GM18907 (cell line): ENCODE data around the gene CSNK2A1.
"Not testable (repeated sequence)": the region's sequence is repeated elsewhere in the genome, so short reads cannot be mapped to it uniquely, and the experiment has no call there.

ENCODE experiments used
- ATAC-seq: cut with Tn5 transposase; IDR thresholded peaks from one replicate; pipeline ENCODE4 v1.9.1; 2021; ENCODE audit warnings: mild to moderate bottlenecking, moderate library complexity; ENCODE audit not compliant: unreplicated experiment

Gene CSNK2A1

DNA sequence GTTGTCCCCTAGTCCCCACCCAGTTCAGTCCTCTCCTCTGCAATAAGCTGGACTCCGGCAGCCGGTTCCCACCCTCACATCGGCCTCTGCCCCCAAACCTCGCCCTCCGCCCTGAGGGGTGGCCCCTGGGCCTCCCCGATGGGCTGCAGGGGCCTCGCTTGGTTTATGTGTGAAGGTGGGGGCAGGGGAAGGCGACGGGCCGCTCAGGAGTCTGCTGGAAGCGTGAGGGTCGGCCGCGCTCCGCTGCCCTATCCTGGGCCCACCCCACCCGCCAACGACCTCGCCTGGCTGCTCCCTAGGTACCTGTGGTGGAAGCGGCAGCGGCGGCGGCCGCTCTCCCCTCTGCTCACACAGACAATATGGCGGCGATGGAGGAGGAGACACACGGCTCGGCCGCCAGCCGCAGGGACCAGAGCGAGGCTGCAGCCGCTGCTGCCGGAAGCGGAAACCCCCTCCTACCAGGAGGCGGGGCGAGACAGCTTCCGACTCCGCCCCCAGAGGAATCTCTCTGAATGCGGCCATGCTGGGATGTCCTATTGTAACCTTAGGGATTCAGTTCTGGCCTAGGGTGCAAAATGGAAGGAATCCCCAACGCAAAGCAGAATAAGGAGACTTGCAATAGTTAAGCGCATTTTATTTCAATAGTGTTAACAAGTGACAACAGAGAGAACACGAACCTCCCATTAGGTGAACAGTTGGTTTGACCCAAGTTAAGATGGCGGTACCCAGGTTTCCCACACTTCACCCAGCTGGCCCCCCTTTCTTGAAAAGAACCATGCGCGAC, at the start of gene CSNK2A1:
Gene CSNK2A1 (minus strand): TSS at position 422 of the 784 bp plus-strand sequence. CDS start 35,239 bp downstream, outside the sequence.
- ATAC-seq: peak; percentile 94

DNA sequence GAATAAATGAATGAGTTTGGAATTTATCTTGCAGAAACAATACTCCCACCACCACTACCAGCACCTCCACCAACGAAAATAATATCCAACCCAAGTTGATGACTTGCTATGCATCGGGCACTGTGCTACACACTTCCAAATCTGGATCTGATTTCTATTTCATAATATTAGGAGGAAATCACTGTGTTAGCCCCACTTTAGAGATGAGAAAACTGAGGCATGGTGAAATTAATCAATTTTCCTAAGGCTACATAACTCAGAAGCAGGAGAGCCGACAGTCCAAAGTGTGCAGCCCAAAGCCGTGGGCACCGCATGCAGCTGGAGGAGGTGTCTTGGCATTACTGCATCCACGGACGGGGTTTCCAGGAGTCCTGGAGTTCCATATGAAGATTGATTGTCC, 48.9 kb upstream of the CSNK2A1 start:
- ATAC-seq: no peak

DNA sequence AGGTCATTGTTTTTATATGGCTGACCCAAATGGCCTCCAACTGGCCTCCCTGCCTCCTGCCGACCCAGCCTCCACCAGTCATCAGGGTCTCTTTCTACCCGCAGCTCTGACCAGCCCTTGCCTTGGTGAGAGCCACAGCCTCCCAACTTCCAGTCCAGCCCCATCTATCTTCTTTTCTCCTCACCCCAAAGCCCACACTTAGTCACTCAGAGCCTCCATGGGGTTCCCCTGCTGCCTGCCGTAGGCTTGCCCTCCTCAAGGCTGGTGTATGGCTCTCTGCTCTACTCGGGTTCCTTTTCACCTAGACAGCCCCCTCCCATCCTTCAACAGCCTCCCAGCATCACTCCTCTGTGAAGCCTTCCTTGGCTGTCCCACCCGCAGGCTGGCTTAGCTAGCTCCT, 48.4 kb upstream of the CSNK2A1 start:
- ATAC-seq: no peak

DNA sequence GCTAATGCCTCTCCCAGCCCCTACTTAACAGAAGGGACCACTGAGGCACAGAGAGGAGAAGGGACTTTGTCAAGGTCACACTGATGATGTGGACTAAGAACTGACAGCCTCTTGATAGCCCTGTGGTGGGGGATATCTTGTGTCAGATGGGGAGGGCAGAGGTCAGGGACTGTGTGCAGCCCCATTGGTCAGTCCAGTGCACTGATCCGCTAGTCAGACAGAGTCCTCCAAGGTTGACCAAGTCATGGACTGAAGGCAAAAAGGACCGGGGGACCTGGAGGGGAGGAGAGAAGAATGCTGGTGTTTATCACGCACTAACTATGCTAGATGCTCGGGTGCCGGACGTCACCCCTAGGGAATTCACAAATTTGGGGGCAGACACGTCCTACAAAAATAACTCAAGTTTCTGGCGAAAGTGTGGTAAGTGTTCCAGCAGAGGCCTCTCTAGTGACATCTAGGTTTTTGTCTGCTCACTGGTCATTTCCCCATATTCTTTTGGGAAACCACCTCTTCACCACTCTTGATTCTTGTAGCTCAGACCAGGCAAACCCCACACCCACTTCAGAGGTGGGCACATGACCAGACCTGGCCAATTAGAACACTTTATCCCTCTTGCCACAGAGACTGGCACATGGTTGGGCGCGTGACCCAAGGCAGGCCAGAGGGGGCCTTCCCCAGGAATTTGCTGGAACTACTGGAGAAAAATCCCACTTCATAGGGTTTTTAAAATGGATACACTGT, 45.5 kb upstream of the CSNK2A1 start:
- ATAC-seq: no peak

DNA sequence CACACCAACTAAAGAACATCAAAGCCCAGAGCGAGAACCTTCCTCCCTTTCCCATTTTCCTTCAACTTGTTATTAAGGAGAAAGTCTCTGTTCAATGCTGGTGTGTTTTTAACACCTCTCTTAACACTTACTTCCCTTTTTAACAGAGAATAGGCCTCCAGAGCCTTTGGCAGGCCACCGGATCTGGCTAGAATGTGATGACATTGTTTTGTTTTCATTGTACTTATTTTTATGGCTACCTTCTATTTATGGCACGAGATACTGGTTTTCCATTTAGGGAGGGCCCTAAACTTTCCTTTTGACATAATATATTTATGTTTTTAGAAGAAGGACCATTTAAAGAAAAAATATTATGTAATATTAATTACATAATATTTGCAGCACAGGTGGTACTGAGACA, 44.9 kb upstream of the CSNK2A1 start:
- ATAC-seq: no peak

DNA sequence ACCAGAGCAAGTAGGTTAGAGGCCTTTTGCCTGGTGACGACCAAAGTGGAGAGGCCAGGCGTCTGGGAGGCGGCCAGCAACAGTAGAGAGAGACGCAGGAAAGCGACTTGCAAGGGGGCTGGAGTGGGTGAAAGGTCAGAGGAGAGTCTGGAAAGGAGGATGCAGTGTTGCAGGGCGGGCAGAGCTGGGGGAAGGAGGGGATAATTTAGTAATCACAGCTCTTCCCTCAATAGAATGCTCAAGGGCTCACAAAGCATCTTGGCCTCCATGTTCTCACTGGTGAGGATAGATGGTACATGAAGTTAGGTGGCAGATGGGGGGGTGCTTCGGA, 41.3 kb upstream of the CSNK2A1 start:
- ATAC-seq: no peak

DNA sequence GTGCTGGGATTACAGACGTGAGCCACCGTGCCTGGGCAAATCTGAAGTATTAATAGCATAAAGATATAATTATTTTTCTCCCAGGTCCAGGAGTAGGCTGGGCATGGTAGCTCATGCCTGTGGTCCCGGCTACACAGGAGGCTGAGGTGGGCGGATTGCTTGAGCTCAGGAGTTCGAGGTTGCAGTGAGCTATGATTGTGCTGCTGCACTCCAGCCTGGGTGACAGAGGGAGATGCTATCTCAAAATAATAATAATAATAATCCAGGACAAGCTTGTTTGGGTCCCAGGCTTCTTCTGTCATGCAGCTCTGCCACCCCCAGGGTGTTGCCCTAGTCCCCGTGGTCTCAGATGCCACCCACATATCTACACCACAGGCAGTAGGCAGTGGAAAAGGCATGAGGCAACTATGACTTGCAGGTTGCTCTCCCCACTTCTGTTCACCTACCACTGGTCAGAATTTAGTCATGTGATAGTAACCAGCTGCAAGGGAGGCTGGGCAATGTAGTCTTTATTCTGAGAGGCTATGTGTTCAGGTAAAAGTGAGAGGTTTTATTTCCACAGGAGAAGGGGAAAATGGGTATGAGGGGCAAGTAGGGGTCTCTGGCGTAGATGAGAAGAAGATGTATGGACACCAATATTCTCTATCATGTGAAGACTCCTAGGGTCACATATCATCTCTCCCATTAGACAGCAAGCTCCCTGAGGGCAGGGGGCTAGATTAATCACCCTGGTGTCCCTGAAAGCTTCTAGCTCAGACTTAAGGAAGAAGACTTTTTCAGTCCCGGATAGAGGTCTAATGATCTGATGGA, 40.8 kb upstream of the CSNK2A1 start:
- no peak for ATAC-seq

DNA sequence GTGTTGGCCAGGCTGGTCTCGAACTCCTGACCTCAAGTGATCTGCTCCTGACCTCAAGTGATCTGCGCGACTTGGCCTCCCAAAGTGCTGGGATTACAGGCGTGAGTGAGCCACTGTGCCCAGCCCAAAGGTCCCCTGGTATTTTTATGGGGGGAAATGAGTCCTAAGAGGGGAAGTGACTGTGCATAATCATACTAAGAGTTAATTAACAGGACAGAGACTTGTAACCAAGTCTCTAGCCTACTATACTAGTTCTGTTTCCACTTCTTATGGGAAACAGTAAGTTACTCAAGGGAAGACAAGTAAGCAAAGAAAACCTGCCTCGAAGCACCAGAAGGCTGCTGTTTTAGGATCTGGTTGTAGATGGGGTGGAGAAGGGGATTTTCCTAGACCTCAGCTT, 38.6 kb upstream of the CSNK2A1 start:
- no peak for ATAC-seq

DNA sequence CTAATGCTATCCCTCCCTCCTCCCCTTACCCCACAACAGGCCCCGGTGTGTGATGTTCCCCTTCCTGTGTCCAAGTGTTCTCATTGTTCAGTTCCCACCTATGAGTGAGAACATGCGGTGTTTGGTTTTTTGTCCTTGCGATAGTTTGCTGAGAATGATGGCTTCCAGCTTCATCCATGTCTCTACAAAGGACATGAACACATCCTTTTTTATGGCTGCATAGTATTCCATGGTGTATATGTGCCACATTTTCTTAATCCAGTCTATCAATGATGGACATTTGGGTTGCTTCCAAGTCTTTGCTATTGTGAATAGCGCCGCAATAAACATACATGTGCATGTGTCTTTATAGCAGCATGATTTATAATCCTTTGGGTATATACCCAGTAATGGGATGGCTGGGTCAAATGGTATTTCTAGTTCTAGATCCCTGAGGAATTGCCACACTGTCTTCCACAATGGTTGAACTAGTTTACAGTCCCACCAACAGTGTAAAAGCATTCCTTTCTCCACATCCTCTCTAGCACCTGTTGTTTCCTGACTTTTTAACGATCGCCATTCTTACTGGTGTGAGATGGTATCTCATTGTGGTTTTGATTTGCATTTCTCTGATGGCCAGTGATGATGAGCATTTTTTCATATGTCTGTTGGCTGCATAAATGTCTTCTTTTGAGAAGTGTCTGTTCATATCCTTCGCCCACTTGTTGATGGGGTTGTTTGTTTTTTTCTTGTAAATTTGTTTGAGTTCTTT, 35.5 kb upstream of the CSNK2A1 start:
- not testable (repeated sequence) for ATAC-seq

DNA sequence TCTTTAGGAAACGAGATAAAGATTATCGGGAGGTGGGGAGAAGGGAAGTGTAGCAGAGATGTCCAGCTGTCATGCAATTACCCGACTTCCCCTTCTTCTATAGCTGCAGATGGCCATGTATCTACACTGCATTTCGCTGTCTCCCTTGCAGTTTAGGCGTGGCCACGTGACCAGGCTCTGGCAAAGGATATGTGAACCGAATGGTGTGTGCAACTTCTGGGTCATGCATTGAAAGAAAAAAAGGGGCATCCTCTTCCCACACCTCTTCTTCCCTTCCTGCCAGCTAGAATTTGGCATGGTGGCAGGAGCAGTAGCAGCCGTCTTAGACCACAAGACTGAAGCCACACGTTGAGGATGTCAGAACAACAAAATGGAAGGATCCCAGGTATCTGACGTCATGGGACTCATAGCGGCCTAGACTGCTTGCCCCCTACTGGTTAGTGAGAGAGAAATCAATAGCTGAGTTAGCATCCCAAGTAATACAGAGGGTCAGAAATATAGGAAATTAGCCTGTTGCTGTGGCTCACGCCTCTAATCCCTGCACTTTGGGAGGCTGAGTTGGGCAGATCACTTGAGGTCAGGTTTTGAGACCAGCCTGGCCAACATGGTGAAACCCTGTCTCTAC, 33.7 kb upstream of the CSNK2A1 start:
- no peak for ATAC-seq

DNA sequence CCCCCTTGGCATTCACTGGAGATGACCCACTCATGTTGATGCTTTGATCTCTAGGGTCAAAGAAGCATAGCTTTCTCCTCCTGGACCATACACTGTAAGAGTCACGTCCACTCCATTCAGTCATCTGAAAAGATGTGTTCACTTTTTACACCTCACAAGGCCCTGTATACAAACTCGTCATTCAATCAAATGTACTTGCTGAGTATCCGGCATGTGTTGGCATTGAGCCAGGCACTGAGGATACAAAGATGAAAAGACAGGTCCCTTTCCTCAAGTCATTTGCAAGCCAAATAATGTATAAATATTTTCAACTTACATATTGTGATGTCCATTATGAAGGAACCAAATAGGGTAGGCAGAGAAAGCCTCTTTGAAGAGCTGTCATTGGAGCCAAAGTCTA, 32.6 kb upstream of the CSNK2A1 start:
- ATAC-seq: no peak

DNA sequence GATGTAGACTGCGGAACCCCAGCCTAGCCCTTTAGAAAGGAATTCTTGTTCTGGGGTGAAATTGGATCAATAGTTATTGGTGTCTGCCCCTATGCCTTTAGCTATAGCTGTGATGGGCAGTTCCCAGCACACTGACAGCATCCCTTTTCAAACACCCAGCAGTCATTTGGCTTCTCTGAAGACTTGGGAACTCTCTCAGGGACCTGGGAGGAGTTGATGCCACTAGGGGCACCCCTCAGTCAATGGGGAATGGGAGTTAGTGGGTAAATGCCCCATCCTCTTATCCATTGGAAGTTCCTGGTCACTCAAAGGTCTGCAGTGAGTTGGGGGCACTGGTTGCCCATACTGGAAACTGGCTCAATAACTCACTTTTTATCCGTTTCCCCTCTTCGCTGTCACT, 31.6 kb upstream of the CSNK2A1 start:
- ATAC-seq: no peak

DNA sequence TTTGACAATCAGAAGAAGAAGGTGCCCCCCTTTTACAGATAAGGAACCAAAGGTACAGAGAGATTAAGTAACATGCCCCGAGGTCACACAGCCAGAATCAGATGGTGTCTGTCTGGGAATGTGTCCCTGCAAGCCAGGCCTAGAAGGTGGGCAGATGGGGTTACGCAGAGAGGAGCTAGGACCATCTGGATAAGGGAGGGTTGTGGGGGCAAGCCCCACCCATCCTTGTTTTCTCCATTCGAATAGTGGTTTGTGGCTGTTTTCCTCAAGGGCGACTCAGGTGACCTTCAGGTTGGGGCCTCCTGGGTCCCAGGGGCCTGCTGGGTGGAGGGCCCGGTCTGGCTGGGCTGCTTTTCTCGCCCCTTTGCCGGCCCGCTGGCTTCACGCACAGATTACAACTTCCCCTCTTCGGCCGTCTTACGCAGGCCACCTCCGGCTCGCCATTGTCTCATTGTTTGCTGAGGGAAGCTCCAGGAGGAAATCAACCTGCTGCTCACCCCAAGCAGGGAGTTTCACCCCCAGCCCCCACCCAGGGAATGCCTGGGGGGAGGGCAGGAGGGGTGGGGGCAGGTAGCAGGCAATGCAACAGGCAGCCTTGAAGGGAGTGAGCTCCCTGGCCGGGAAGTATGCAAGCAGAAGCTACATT, 30.8 kb upstream of the CSNK2A1 start:
- ATAC-seq: no peak

DNA sequence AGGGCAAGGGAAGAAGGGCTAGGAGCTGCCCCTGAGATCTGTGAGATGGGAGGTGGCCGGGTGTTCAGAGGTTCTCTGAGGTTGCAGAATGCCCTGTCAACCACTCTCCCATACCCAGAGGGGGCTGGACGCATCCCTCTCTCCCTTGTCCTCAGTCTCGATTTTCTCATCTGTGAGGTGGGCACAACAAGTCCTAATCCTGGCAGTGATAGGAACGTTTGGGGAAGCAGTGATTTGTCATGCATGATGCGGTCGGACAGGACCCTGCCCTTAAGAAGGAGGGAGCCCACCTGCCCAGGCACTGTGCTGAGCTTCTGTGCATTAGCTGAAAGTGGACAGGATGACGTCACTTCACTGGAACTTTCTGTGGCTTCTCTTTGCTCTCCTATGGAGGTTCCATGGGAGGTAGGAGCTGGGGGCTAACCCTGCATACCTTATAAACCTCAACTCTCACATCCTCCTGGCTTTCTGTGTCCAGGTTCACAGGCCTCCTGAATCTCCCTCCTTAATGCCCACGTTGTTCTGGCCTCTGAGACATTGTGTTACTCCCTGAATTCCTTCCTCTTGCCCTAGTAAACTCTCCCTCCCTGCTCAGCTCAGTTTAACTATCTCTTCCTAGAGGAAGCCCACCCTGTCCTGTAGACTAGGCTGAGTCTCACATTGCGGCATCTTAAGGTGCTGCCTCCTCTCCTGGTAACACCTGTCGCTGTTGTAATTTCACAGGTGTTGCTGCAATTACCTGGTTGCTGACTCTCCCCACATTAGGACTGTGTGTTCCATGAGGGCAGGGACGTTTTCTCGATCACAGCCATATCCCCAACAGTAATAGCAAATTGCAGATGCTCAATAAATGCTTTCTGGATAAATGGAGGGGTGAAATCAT, 30.1 kb upstream of the CSNK2A1 start:
- ATAC-seq: no peak

DNA sequence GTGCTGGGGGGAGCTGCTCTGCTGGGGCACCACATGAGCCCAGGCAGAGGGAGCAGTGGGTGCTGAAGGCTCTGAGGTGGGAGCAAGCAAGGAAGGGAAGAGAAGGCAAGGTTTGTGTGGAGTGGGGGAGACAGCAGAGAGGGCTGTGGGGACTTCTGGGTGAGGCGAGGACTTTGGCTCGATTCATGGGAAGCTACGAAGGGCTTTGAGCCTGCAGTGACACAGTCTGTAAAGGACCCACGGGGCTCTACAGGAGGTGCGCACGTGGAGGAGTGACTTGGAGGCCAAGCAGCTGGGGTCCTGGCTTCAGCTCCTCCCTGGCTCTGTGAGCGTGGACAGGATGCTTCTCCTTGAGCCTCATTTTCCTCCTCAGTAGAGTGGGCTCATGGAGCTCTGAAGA, 29.1 kb upstream of the CSNK2A1 start:
- no peak for ATAC-seq

DNA sequence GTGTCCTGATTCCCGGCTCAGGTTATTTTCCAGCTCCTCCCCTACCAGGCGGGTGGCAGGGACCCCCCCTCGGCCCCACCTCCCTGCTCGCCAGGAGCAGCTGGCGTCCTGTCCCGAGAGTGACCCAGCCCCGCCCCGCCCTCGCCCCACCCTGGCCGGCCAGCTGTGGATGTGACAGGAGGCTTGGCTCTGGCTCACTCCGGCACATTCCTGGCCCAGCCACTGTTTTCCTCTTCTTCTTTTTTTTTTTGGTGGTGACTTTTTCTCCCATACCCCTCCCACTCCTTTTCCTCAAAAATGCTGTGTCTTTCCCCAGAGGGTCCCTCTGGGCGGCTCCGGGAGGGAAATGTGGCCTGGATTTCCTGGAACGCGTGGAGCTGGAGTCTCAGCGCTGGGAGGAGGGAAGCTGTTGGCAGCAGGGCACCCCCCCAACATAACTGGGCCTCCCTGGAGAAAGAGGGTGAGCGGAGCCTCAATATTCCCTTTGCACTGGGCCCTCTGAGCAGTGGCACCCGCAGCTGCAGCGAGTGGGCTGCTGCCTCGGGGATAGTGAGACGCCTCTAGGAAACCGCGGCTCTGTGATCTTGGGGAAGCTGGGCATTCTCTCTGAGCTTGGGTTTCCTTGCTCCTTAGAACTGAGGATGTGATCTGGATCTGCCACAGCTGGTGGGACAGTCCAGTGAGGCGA, 28.3 kb upstream of the CSNK2A1 start:
- no peak for ATAC-seq

DNA sequence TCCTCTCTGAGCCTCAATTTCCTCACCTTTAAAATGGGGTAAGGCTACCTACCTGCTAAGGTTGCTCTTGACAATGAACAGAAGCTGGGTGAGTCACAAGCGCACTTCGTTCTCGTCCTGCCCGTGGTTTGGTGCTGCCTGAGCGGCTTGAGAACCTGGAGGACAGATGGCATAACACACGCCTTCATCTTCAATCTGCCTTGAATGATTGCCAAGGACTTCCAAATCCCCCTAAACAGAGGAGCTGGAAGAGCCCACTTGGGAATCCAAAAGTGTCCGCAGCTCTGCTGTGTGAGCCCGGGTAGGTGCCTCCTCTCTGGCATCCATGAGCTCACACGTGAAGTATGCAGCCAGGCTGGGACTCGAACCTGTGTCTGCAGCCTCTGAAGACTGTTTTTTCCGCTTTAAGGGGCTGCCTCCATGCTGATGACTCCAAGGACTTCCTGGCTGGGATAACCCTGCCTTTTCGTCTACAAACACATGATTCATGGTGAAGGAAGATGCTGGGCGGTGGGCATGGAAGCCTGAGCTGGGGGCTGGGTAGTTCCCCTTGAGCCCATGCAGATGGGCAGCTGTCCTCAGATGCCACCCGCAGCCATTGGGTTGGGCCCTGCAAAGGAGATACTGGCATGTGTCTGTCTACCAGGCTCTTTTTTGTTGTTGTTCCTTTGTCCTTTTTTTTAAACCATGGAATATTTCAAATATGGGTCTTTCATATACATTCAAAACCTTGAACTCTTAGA, 25.3 kb upstream of the CSNK2A1 start:
- no peak for ATAC-seq
